Endometrial microvascular endothelial cells (primary cell): ENCODE data around the gene GLIS1. TPM values are rescaled to one million over a fixed set of nuclear protein-coding genes. Genes with fewer than 3 reads are reported as not detected.

Experiments used
- in situ Hi-C: cut with HindIII; loops from 2 replicates; pipeline ENCODE4 v1.10.0; 2017; ENCODE audit warnings: low sequenced_read_pairs, low pct_unique_long_range_greater_than_20kb; ENCODE audit errors: inconsistent ontology term
- total RNA-seq: library from RNA; depleted of rRNA; stranded (reverse); fragments of >200 nt; gene quantifications from one replicate; pipeline ENCODE4 v1.2.3, GENCODE V29; 2015; ENCODE audit errors: inconsistent ontology term

The GLIS1 gene
- total RNA-seq, 1 donor from 2014 or later: not detected

- in situ Hi-C loops: no loop called here
These were observed 258.3 kb downstream of the GLIS1 start for GRCh38 chr1:53480678-53481077.

- in situ Hi-C loops: no loop called here
These were observed 260.5 kb downstream of the GLIS1 start for GRCh38 chr1:53478502-53478818.

- in situ Hi-C loops: no loop called here
These were observed 261.1 kb downstream of the GLIS1 start for GRCh38 chr1:53477651-53478501.

- in situ Hi-C loops: no loop called here
These were observed 262.4 kb downstream of the GLIS1 start for GRCh38 chr1:53476579-53476978.

- in situ Hi-C loops: no loop called here
These were observed 263.3 kb downstream of the GLIS1 start for GRCh38 chr1:53475664-53476063.

- in situ Hi-C loops: no loop called here
These were observed 265.5 kb downstream of the GLIS1 start for GRCh38 chr1:53473463-53473862.

- in situ Hi-C loops: no loop called here
These were observed 268.0 kb downstream of the GLIS1 start for GRCh38 chr1:53471000-53471399.

- in situ Hi-C loops: no loop called here
These were observed 268.4 kb downstream of the GLIS1 start for GRCh38 chr1:53470584-53470983.

- in situ Hi-C loops: no loop called here
These were observed 268.8 kb downstream of the GLIS1 start for GRCh38 chr1:53470155-53470554.

- in situ Hi-C loops: no loop called here
These were observed 269.6 kb downstream of the GLIS1 start for GRCh38 chr1:53469373-53469772.

GRCh38 chr1:53468374-53468773 lies 270.6 kb downstream of the GLIS1 start:
- in situ Hi-C loops: no loop called here

GRCh38 chr1:53467391-53467790 lies 271.6 kb downstream of the GLIS1 start:
- in situ Hi-C loops: no loop called here

GRCh38 chr1:53465023-53465957 lies 273.7 kb downstream of the GLIS1 start:
- in situ Hi-C loops: no loop called here

- in situ Hi-C loops: no loop called here
These were observed 274.7 kb downstream of the GLIS1 start for GRCh38 chr1:53463961-53464899.

GRCh38 chr1:53462769-53463501 lies 276.0 kb downstream of the GLIS1 start:
- in situ Hi-C loops: no loop called here

GRCh38 chr1:53462193-53462592 lies 276.8 kb downstream of the GLIS1 start:
- in situ Hi-C loops: no loop called here

GRCh38 chr1:53461323-53462044 lies 277.5 kb downstream of the GLIS1 start:
- in situ Hi-C loops: no loop called here
